NCI-H2196 treated with DMSO at 0.1 percent for 48 hours (cell line): ENCODE data around the gene NT5C3B.
"Not testable (repeated sequence)": the region's sequence is repeated elsewhere in the genome, so short reads cannot be mapped to it uniquely, and the experiment has no call there.

Experiments
- DNase-seq: peaks from one replicate; lab custom pipeline; 2025; ENCODE audit not compliant: unreplicated experiment; lab: John Stamatoyannopoulos, UW

NT5C3B gene

DNA sequence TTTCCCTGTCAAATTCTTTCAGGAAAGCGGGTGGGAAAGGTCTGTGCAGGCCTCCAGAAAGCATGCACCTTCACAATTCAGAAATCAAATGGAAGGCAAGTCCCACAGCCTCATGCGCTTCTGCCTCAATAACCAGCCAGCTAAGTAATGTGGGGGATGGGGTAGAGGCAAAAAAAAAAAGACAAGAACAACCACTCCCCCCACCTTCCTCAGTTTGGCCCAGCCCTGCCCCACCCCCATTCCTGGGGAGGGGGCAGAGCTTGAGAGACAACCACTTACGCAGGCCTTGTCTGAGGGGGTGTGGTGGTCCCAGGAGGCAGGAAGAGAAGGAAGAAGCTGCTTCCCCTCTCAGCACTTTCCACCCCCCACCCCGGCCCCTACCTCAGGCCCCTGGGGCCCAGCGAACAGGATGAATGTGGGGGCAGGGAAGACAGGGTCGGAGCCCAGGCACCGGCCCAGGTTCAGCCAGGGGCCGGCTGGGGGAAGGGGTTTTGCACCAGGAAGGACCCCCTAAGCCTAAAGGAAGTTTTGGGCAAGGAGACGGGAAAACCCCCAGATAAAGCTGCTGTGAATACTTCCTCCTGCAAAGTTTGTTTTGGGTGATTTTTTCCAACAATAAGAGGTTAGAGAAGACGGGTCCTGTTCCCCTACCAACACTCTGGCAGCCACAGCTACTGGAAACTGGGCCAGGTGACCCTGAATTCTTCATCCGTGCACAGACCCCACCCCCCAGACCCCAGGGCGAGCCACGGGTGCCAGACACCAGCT, 50.8 kb downstream of the NT5C3B start:
- no peak for DNase-seq

DNA sequence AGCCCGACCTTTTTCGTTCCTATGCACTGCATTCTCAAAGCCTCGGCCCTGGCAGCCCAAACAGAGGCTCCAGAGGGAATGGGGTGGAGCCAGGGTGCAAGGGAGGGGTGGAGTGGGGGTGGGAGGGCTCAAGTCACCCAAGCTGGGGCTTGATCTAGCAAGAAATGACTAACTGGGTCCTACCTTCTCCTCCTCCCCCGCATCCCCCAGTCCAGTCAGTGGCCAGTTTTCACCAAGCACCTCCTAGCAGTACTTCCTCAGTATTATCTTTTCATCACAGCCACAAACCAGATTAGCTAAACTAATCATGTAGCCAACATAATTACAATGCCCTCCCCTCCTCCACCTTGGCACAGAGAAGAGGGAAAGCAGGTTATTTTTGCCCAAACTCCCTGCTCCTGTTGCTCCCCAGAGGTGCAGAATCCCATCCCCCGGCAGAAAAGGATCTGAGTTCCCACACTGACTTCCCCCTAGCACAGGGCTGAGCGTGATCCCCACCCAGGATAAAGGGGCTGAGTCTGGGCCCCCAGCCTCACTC, 51.8 kb downstream of the NT5C3B start:
- DNase-seq, result no peak

GRCh38 chr17:41782142-41782541, 53.9 kb downstream of the NT5C3B start:
- no peak for DNase-seq

GRCh38 chr17:41781404-41782110, 54.5 kb downstream of the NT5C3B start:
- no peak for DNase-seq

DNA sequence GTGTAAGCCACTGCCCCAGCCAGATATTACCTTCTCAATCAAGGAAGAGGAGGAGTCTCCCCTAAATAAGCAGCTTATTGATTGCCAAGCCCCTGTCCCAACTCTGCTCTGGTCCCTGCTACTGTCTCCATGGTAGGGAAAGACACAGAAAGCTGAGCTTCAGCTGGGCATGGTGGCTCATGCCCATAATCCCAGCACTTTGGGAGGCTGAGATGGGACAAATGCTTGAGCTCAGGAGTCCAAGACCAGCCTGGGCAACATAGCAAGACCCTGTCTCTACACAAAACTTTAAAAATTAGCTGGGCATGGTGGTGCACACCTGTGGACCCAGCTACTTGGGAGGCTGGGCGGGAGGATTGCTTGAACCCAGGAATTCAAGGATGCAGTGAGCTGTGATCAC, 56.1 kb downstream of the NT5C3B start:
- no peak for DNase-seq

- peak; percentile 62 for DNase-seq
Observed at GRCh38 chr17:41777574-41778188, 58.4 kb downstream of the NT5C3B start.

DNA sequence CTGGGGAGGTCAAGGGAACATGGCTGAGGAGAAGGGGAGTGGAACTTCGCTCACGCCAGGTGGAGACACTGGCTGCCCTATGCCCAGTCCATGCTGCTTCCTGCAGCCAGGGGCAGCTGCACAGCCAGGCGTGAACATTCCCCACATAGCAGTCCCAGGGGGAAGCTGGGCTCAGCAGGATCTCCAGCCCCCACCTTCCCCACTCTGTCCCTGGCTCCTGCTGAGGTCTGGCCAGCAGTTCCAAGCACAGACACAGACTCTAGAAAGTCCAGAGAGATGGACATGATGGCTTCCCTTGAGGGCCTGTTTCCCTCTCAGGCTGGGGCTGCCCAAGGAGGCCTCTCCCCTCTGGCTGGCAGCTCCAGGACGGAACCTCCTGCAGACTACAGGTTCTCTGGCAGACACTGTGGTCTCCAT, 58.9 kb downstream of the NT5C3B start:
- DNase-seq, result no peak

DNA sequence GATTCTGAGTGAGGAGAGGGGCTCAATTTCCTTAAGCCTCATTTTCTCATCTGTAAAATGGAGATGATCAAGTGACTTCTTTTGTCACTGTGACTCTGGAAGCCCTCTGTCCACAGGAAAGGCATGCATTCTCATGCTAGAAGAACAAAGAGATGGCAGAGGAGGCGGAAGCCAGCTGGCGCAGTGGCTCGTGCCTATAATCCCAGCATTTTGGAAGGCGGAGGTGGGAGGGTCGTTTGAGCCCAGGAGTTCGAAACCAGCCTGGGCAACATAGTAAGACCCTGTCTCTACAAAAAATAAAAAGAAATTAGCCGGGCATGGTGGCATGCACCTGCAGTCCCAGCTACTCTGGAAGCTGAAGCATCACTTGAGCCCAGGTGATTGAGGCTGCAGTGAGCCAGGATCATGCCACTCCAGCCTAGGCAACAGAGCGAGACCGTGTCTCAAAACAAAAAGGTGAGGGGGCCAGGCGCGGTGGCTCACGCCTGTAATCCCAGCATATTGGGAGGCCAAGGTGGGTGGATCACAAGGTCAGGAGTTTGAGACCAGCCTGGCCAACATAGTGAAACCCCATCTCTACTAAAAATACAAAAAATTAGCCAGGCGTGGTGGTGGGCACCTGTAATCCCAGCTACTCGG, 59.7 kb downstream of the NT5C3B start:
- not testable (repeated sequence) for DNase-seq

GRCh38 chr17:41775394-41776226, 60.4 kb downstream of the NT5C3B start:
- DNase-seq, result no peak
